VCaP (cell line): ENCODE data around the gene APOBEC4.

ENCODE experiments used
- H3K27ac ChIP-seq: fragments of 450-650 bp; 2 replicates; pipeline ENCODE4 v1.5.1; 2017
- TF ChIP-seq, protein P1 (sequence below): fragments of 450-650 bp; conservative IDR thresholded peaks from 2 replicates; pipeline ENCODE4 v1.5.1; 2017; ENCODE audit warnings: mild to moderate bottlenecking, moderate library complexity

APOBEC4 gene

DNA sequence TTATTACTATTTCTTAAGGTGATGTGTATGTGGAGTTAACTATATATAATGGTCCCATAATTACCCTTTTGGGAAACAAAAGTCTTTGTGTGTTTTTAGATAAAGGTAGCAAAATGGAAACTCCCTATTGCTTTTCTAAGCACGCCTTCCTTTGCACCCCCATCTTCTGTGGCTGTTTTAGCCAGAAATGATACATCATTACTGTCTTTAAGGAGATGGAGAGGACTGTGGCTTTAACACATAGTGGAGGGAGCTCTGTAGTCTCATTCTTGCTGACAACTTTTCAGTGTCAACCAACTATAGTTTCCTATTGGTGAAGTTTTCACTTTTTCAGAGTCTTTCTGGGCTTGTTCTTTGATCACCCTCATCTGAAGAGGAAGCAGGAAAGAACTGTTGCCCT lies 1.0 kb downstream of the APOBEC4 start:
- no peak overlapping the region for H3K27ac ChIP-seq
- TF ChIP-seq, protein P1, sequence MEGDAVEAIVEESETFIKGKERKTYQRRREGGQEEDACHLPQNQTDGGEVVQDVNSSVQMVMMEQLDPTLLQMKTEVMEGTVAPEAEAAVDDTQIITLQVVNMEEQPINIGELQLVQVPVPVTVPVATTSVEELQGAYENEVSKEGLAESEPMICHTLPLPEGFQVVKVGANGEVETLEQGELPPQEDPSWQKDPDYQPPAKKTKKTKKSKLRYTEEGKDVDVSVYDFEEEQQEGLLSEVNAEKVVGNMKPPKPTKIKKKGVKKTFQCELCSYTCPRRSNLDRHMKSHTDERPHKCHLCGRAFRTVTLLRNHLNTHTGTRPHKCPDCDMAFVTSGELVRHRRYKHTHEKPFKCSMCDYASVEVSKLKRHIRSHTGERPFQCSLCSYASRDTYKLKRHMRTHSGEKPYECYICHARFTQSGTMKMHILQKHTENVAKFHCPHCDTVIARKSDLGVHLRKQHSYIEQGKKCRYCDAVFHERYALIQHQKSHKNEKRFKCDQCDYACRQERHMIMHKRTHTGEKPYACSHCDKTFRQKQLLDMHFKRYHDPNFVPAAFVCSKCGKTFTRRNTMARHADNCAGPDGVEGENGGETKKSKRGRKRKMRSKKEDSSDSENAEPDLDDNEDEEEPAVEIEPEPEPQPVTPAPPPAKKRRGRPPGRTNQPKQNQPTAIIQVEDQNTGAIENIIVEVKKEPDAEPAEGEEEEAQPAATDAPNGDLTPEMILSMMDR, result no peak

DNA sequence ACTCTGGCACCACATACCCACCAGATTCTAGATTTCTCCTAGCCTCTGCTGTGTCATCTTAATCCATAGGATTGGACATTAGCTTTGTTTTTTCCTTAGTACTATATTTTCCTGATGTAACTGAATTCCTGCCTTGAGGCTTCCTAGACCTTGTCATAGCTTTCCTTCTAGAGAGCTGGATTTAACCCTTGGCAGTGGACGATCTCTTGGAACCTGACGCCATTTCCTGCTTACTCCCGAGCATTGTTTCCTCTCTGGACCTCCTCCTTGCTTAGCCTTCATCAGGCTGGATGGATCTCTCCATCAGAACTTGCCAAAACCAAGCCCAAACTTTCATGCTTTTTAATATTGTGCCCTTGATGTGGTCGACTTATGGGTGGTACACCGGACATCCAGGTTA lies 1.5 kb downstream of the APOBEC4 start:
- TF ChIP-seq, protein P1, result no peak

DNA sequence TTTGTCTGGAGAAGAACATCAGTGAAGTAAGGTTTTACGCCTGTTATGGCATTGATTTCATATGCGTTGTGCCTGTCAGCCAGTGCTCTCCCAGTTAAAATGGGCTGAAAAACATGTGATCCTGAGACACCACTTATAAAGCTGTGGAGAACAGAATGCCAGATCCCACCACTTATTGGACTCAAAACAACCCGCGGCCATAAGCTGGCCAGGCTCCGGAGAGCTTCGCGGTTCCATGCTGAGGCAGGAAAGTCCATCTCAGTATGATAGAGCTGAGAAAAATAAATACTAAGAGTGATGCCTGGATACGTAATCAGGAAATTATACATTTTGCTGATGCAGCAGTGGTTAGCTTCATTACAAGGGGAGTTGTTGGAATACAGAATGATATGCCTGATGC lies 5.1 kb downstream of the APOBEC4 start:
- TF ChIP-seq, protein P1, result no peak
- H3K27ac ChIP-seq, result no peak overlapping the region

More for the DNA sequence above, 1.5 kb downstream of the APOBEC4 start:
- H3K27ac ChIP-seq, result no peak overlapping the region

DNA sequence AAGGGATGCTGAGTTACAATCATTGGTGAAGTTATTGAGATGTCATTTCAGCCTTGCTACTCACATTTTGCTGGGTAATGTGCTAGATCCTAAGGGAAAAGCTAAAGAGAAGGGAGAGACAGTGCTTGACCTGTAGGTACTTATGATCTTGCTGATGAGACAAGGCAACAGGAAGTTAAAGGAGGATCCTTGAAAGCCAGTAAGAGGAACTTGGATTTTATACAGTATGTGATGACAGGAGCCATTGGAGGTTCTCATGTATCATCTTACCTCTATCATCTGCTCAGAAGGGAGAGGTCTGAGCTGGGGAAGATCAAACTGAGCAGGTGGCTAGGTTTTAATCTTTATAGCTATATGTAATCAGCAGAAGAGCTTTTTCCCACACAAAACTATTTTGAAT lies 6.3 kb downstream of the APOBEC4 start:
- no peak overlapping the region for H3K27ac ChIP-seq
- TF ChIP-seq, protein P1, result no peak

DNA sequence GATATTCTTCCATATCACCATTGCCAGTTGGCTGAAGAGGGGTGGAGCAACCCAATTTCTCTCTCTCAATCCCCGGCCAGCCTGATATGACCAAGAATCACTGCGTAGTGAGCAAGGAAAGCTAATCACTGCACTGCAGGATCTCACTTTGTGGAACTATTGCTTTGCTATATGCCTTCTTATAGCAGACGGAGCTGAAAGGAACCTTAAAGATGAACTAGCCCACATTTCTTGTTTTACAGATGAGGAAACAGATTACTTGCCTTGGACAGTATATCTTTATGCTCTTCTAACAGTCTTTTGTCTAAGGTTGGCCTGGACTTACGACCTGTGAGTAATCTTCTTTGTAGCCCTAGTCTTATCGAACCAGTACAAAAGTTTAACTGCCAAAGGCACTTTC lies 7.6 kb downstream of the APOBEC4 start:
- H3K27ac ChIP-seq, result no peak overlapping the region
- TF ChIP-seq, protein P1, result no peak

DNA sequence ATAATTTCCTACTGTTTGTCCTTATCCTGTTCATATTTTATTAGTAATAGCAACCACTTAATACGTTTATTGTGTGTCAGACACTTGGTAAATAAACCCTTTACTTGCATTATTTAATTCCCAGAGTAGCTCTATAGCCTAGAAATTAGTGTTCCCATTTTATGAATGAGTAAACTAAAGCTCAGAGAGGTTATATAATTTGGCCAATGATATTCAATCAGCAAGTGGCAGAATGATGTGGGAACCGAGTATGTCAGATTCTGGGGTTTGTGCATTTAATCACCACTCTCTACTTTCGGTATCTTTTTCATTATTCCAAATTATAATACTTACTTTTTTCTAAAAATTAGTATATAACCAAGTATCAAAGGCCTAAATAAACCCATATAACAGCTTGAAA lies 10.9 kb downstream of the APOBEC4 start:
- TF ChIP-seq, protein P1, result no peak
- no peak overlapping the region for H3K27ac ChIP-seq

DNA sequence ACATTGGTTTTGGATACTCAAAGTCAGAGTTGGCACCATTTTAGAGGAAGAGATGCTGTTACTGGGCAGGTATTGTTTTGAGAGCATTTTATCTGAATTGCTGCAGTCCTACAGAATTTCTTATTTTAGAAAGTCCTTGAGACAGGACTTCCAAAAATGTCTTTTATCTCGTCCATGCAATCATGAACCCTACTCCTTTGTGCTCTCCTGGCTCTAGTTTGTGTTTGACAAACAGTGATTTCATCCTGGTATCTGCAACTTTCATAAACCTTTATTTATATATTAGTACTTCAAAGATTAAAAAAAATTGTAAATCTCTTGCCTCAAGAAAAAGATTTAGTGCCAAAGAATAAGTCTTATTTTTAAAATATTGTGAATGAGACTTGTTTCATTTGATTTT lies 12.9 kb downstream of the APOBEC4 start:
- TF ChIP-seq, protein P1, result no peak
- H3K27ac ChIP-seq, result no peak overlapping the region
